Ectodermal cell (in vitro differentiated cells): ENCODE data around the gene C16orf86. TPM values are rescaled to one million over a fixed set of nuclear protein-coding genes. Genes with fewer than 3 reads are reported as not detected.
A peak's percentile ranks its signal among the peaks of the same experiment; 100 is the strongest.

Source experiments
- H3K27ac ChIP-seq: 2 replicates; pipeline ENCODE4 v1.7.0; 2013; ENCODE audit warnings: mild to moderate bottlenecking, low read depth, low read length; ENCODE audit not compliant: insufficient read depth, poor library complexity, severe bottlenecking
- H3K27me3 ChIP-seq: 2 replicates; pipeline ENCODE4 v1.7.0; 2013; ENCODE audit warnings: mild to moderate bottlenecking, low read length; ENCODE audit not compliant: insufficient read depth, control insufficient read depth, poor library complexity, severe bottlenecking
- H3K36me3 ChIP-seq: one replicate; pipeline ENCODE4 v1.7.0; 2013; ENCODE audit warnings: low read length; ENCODE audit not compliant: control insufficient read depth, insufficient read depth
- H3K4me1 ChIP-seq: one replicate; pipeline ENCODE4 v1.7.0; 2013; ENCODE audit warnings: low read length; ENCODE audit not compliant: control insufficient read depth, insufficient read depth
- H3K4me3 ChIP-seq: 2 replicates; pipeline ENCODE4 v1.7.0; 2013; ENCODE audit warnings: low read depth, low read length, control low read depth; ENCODE audit not compliant: insufficient read depth
- H3K9me3 ChIP-seq: 2 replicates; pipeline ENCODE4 v1.7.0; 2013; ENCODE audit warnings: mild to moderate bottlenecking, low read length, moderate library complexity; ENCODE audit not compliant: control insufficient read depth
- WGBS, 2 experiments: methylation state at CpG; one replicate each; pipeline ENCODE4 v1.1.7; 2013; ENCODE audit warnings: missing lambda C conversion rate in 2 of 2; 5-methylcytosine and 5-hydroxymethylcytosine counted together
- polyA plus RNA-seq, 4 experiments: library from polyadenylated mRNA; stranded (reverse); fragments of 50-300 nt; gene quantifications; one replicate each; pipeline ENCODE4 v1.2.3, GENCODE V29; 2013

C16orf86 gene, protein sequence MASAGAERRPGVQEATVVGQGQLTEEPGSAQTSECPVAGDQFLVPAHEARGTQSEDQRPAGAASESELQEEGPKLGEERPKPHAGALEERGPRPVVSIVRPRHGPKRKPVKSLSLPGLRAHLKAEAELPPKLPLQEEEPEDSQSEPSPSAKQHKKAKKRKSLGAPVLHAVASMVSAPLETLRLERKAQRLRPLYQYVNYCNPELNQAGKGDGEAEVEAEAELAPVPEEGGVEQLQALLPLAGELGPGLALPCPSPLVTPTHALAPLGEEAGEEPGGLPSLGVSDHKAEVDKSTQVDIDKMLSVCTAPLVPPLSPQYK
- 4.5 TPM for polyA plus RNA-seq (2013, experiment 1 of 4)
- polyA plus RNA-seq (2013, experiment 2 of 4) = 3.8 TPM
- 4.1 TPM for polyA plus RNA-seq (2013, experiment 3 of 4)
- polyA plus RNA-seq (2013, experiment 4 of 4) = 4.5 TPM

GRCh38 chr16:67666559-67667452 lies at the start of gene C16orf86, which contains the start of gene ENKD1:
TSS of gene C16orf86 (plus strand) at chr16:67666814. CDS start at chr16:67666971, 157 bp downstream.
TSS of gene ENKD1 (minus strand) at chr16:67666750. CDS start at chr16:67666442, 308 bp downstream.
- H3K9me3 ChIP-seq = no peaks in the 10 kb centered on the region
- H3K27me3 ChIP-seq = peaks cover 6% of the 10 kb centered on the region
- H3K4me1 ChIP-seq = peaks cover 16% of the 10 kb centered on the region
- H3K4me3 ChIP-seq = peak within 1 kb of the TSS; percentile 67
- 20 to 22% methylated on average over 78 of the region's 78 CpGs for WGBS, 2 experiments
- peak within 1 kb of the TSS; percentile 78 for H3K27ac ChIP-seq
- no peaks in the 10 kb centered on the region for H3K36me3 ChIP-seq

DNA sequence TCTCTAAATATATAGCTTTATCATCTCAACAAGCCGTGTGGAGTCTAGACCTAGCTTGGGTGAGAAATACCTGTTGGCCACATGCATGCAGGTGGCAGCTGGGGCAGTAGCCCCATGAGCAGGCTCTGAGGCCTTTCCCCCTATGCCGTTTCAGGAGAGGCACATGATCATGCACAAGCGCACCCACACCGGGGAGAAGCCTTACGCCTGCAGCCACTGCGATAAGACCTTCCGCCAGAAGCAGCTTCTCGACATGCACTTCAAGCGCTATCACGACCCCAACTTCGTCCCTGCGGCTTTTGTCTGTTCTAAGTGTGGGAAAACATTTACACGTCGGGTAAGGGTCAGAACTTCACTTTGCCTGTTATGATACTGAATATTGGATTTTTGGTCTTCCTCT lies 38.4 kb upstream of the C16orf86 start:
- Histone ChIP-seq H3K4me1 (no peaks in the 10 kb centered on the region), H3K4me3 (no peak overlapping the region), H3K27ac (no peak overlapping the region), H3K9me3 (no peaks in the 10 kb centered on the region), H3K36me3 (peaks cover 50% of the 10 kb centered on the region), H3K27me3 (no peaks in the 10 kb centered on the region)
- WGBS, 2 experiments = 97% methylated on average over 14 of the region's 14 CpGs

GRCh38 chr16:67632415-67633172 lies 34.0 kb upstream of the C16orf86 start:
- H3K4me1 ChIP-seq = no peaks in the 10 kb centered on the region
- no peaks in the 10 kb centered on the region for H3K27me3 ChIP-seq
- peaks cover 52% of the 10 kb centered on the region for H3K36me3 ChIP-seq
- no peak overlapping the region for H3K4me3 ChIP-seq
- WGBS, 2 experiments = 92 to 95% methylated on average over 7 of the region's 7 CpGs
- no peak overlapping the region for H3K27ac ChIP-seq
- no peaks in the 10 kb centered on the region for H3K9me3 ChIP-seq

- Histone ChIP-seq H3K36me3 (peaks cover 45% of the 10 kb centered on the region), H3K4me3 (no peak overlapping the region), H3K9me3 (no peaks in the 10 kb centered on the region), H3K27me3 (no peaks in the 10 kb centered on the region), H3K27ac (no peak overlapping the region), H3K4me1 (no peaks in the 10 kb centered on the region)
- WGBS, 2 experiments = 96 to 97% methylated on average over 8 of the region's 8 CpGs
Measured at GRCh38 chr16:67636713-67637112, 29.9 kb upstream of the C16orf86 start.

DNA sequence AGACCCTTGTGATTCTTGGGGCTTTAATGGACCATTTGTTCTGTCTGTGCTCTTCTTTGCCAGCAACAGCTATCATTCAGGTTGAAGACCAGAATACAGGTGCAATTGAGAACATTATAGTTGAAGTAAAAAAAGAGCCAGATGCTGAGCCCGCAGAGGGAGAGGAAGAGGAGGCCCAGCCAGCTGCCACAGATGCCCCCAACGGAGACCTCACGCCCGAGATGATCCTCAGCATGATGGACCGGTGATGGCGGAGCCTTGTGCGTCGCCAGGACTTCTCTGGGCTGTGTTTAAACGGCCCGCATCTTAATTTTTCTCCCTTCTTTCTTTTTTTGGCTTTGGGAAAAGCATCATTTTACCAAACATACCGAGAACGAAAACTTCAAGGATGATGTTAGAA lies 29.0 kb upstream of the C16orf86 start:
- Histone ChIP-seq H3K9me3 (no peaks in the 10 kb centered on the region), H3K27ac (no peak overlapping the region), H3K27me3 (no peaks in the 10 kb centered on the region), H3K36me3 (peaks cover 39% of the 10 kb centered on the region), H3K4me3 (no peak overlapping the region), H3K4me1 (no peaks in the 10 kb centered on the region)
- WGBS, 2 experiments = 94 to 98% methylated on average over 12 of the region's 12 CpGs

DNA sequence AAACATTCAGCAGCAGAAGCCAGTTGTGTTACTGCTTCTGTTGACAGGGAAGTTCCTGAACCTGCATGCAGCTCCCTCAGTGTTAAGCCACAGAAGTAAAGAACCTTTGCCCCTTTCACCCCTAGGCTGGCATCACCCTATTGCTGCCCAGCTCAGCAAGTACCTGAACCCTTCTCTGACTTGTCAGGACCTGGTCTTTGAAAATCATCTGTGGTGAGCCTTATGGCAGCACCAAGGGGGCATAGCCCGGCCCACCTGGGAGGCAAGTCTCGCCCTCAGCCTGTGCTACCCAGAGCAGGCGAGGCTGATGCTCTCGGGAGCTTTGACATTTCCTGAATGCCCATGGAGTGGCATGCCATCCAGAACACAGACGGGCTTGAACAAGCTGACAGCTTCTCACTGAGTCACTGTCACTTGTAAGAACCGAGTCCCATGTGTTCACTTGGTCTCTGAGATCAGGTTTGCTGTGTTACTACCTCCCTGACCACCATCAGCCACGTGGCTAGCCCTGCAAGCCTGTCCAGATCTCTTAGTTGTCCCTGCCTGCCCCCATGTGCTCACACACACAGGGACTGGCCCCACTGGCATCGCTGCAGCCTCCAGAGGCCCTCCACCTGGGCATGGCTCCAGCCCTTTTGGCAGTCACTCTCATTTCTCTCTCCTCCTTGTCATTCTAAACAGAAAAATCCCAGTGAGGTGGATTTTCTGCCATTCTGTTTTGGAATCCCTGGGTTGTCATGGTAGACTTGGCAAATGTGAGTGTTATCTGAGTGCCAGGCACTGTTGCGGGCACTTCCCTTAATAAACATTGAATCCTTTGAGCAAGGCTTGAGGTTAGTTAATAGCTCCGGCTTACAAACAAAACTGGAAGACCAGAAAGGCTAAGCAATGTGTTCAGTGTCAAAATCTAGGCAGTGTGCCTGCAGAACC lies 24.6 kb upstream of the C16orf86 start:
- H3K9me3 ChIP-seq = no peaks in the 10 kb centered on the region
- no peaks in the 10 kb centered on the region for H3K4me1 ChIP-seq
- H3K4me3 ChIP-seq = no peak overlapping the region
- 84 to 85% methylated on average over 10 of the region's 10 CpGs for WGBS, 2 experiments
- H3K27ac ChIP-seq = no peak overlapping the region
- H3K27me3 ChIP-seq = peaks cover 21% of the 10 kb centered on the region
- peaks cover 18% of the 10 kb centered on the region for H3K36me3 ChIP-seq

GRCh38 chr16:67644038-67644437 lies 22.6 kb upstream of the C16orf86 start:
- H3K36me3 ChIP-seq = peaks cover 2% of the 10 kb centered on the region
- WGBS, 2 experiments = 89 to 95% methylated on average over 9 of the region's 9 CpGs
- no peaks in the 10 kb centered on the region for H3K9me3 ChIP-seq
- no peak overlapping the region for H3K27ac ChIP-seq
- H3K4me1 ChIP-seq = no peaks in the 10 kb centered on the region
- H3K4me3 ChIP-seq = no peak overlapping the region
- H3K27me3 ChIP-seq = peaks cover 21% of the 10 kb centered on the region

GRCh38 chr16:67645397-67646121 lies 21.1 kb upstream of the C16orf86 start:
- Histone ChIP-seq H3K9me3 (no peaks in the 10 kb centered on the region), H3K27ac (no peak overlapping the region), H3K4me1 (no peaks in the 10 kb centered on the region), H3K36me3 (no peaks in the 10 kb centered on the region), H3K27me3 (peaks cover 21% of the 10 kb centered on the region), H3K4me3 (peak overlapping the region; percentile 33)
- WGBS, 2 experiments = 85 to 87% methylated on average over 15 of the region's 15 CpGs
